ENCODE results near the gene ST6GALNAC6. TPM values are rescaled to one million over a fixed set of nuclear protein-coding genes. Genes with fewer than 3 reads are reported as not detected.

Gene ST6GALNAC6
- total and polyA plus RNA-seq, 9 donors, result 35.9 to 60.6 (median 49.0) TPM

DNA sequence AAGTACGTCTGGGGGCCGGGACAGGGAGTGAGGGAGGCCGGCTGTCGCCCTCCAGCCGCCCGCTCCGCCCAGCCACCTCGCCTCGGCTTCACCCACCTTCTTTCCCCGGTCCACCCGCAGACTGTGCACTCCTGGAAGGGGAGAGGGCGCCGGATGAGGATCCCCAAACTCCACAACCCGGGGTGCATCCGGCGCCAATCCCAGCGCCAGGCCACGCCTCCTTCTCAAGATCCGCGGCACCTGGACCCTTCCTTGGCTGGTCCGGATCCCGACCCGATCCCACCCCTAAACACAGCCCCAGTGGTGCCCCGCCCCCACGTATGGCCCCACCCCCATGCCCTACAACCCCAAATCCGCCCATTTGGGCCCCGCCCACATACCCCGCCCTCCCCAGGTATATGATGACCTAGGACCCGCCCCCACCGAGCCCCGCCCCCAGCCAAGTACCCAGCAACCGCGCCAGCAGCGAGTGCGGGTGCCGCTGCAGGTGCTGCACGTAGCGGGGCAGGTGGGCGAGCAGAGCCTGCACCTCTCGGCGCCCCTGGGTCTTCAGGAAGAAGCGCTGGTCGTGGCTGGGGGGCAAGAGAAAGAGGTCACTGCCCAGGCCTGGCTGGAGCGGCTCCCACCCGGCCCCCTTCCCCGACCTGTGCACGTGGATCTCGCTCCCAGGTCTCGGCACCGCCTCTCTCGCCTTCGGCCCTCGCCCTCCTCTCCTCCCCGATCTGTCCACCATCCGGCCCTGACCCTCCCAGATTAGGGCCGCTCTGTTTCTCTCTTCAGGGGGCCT lies 28.0 kb upstream of the ST6GALNAC6 start:
- peaks cover 29% of the 10 kb centered on the region for H3K4me1 ChIP-seq (ENCODE audit: control insufficient read depth, insufficient read depth, low read length)
- H3K27ac ChIP-seq (ENCODE audit: low read length), result no peak overlapping the region
- no peaks in the 10 kb centered on the region for H3K9me3 ChIP-seq (replicated peaks; ENCODE audit: control insufficient read depth, low read depth, low read length)
- 2% methylated on average over 28 of the region's 56 CpGs for WGBS (ENCODE audit: insufficient coverage)
- no peak overlapping the region for H3K4me3 ChIP-seq (ENCODE audit: low read length)
- H3K27me3 ChIP-seq (ENCODE audit: control insufficient read depth, insufficient read depth, low read length), result peaks cover 55% of the 10 kb centered on the region
- no peak for DNase-seq
- H3K36me3 ChIP-seq (ENCODE audit: control insufficient read depth, insufficient read depth, low read length), result no peaks in the 10 kb centered on the region

DNA sequence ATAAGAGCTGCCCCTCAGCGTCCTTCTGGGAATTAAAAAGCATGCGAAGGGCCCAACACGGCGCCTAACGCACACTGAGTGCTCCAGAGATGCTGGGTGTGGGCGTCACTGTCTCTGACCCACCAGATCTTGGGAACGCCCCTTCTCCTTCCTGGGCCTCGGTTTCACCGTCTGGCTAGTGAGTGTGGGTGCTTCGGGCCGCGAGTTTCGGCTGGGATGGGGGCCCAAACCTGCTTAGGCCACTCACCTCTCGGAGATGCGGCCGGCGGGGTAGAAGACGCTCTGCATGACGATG lies 27.4 kb upstream of the ST6GALNAC6 start:
- Histone ChIP-seq H3K4me1 (ENCODE audit: control insufficient read depth, insufficient read depth, low read length) (peaks cover 32% of the 10 kb centered on the region), H3K9me3 (replicated peaks; ENCODE audit: control insufficient read depth, low read depth, low read length) (no peaks in the 10 kb centered on the region), H3K4me3 (ENCODE audit: low read length) (no peak overlapping the region), H3K27ac (ENCODE audit: low read length) (no peak overlapping the region), H3K36me3 (ENCODE audit: control insufficient read depth, insufficient read depth, low read length) (no peaks in the 10 kb centered on the region), H3K27me3 (ENCODE audit: control insufficient read depth, insufficient read depth, low read length) (peaks cover 58% of the 10 kb centered on the region)
- DNase-seq, result no peak
- 4% methylated on average over 13 of the region's 19 CpGs for WGBS (ENCODE audit: insufficient coverage)

DNA sequence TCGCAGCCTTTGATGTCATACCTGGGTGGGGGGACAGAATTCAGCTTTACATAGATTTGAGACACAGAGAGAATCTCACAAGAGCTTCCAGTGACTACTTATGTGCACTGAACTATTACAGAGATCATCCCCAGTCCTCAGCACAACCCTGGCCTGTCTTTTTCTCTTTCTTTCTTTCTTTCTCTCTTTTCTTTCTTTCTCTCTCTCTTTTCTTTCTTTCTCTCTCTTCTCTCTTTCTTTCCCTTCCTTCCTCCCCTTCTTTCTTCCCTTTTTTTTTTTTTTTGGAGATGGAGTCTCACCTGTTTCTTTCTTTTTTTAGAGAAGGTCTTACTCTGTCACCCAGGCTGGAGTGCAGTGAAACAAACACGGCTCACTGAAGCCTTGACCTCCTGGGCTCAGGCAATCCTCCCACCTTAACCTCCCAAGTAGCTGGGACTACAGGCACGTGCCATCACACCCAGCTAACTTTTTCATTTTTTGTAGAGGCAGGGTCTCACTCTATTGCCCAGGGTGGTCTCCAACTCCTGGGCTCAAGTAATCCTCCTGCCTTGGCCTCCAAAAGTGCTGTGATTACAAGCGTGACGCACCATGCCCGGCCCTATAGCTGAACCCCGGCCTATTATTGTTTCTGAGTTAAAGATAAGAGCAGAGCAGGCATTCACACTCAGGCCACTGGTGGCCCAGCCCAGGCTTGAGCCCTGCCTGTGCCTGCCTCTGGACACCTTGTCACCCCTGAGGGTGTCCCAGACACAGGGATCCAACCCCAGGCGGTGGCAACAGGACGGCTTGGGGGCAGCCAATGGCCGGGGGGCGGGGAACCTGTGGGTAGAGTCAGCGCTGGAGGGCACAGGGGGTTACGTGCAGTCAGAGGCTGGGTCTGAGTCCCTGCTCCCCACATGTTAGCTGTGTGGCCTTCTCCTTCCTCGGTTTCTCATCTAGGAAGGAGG lies 26.8 kb upstream of the ST6GALNAC6 start:
- Histone ChIP-seq H3K4me3 (ENCODE audit: low read length) (no peak overlapping the region), H3K9me3 (replicated peaks; ENCODE audit: control insufficient read depth, low read depth, low read length) (no peaks in the 10 kb centered on the region), H3K27me3 (ENCODE audit: control insufficient read depth, insufficient read depth, low read length) (peaks cover 60% of the 10 kb centered on the region), H3K4me1 (ENCODE audit: control insufficient read depth, insufficient read depth, low read length) (peaks cover 32% of the 10 kb centered on the region), H3K36me3 (ENCODE audit: control insufficient read depth, insufficient read depth, low read length) (no peaks in the 10 kb centered on the region), H3K27ac (ENCODE audit: low read length) (no peak overlapping the region)
- WGBS (ENCODE audit: insufficient coverage), result 57% methylated on average over 11 of the region's 14 CpGs
- DNase-seq, result no peak

DNA sequence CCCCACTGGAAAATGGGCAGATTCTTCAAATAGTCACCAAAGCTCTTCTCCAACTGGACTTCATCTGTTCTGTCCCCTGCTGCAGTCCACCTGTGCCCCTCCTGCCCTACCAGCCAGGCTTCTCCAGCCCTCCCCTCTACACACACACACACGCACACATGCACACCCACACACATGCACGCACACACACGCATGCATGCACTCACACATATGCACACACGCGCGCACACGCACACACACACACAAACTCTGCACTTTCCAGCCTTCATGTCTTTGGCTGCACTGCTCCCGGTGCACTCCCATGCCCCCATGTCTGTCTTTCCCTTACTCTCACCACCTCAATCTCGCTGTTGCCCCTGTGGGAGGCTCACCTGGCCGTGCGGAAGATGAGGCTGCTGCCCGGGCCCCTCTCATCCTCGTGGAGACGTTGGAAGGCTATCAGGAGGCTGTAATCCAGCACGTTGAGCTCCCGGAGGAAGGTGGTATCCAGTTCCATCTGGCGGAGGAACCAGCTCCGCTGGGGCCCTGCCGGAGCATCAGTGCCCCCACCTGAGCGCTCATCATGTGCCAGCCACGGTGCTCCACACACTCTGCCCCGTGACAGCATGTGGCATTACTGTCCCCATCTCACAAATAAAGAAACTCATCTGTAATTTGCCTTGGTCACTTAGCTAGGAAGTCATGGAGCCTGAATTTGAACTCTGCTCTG lies 25.5 kb upstream of the ST6GALNAC6 start:
- H3K27me3 ChIP-seq (ENCODE audit: control insufficient read depth, insufficient read depth, low read length), result peaks cover 59% of the 10 kb centered on the region
- no peak overlapping the region for H3K27ac ChIP-seq (ENCODE audit: low read length)
- DNase-seq, result no peak
- H3K9me3 ChIP-seq (replicated peaks; ENCODE audit: control insufficient read depth, low read depth, low read length), result no peaks in the 10 kb centered on the region
- no peak overlapping the region for H3K4me3 ChIP-seq (ENCODE audit: low read length)
- peaks cover 26% of the 10 kb centered on the region for H3K4me1 ChIP-seq (ENCODE audit: control insufficient read depth, insufficient read depth, low read length)
- WGBS (ENCODE audit: insufficient coverage), result 76% methylated on average over 20 of the region's 22 CpGs
- no peaks in the 10 kb centered on the region for H3K36me3 ChIP-seq (ENCODE audit: control insufficient read depth, insufficient read depth, low read length)

DNA sequence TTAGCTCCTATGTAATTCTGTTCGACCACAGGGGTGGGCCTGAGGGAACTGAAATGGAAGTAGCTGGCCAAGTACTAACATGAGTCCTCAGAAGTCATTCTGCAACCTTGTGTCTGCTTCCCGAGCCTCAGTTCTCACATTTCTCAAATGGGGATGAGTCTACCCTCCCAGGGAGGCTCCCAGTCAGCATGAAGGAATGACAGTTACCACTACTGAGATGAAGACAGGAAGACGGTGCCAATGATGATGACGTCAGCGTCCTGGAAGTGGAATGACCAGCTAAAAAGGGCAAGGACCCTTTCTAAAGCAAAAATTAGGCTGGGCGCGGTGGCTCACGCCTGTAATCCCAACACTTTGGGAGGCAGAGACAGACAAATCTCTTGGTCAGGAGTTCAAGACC lies 24.4 kb upstream of the ST6GALNAC6 start:
- no peaks in the 10 kb centered on the region for H3K36me3 ChIP-seq (ENCODE audit: control insufficient read depth, insufficient read depth, low read length)
- H3K4me3 ChIP-seq (ENCODE audit: low read length), result no peak overlapping the region
- no peaks in the 10 kb centered on the region for H3K9me3 ChIP-seq (replicated peaks; ENCODE audit: control insufficient read depth, low read depth, low read length)
- peaks cover 48% of the 10 kb centered on the region for H3K27me3 ChIP-seq (ENCODE audit: control insufficient read depth, insufficient read depth, low read length)
- H3K4me1 ChIP-seq (ENCODE audit: control insufficient read depth, insufficient read depth, low read length), result peaks cover 32% of the 10 kb centered on the region
- 91% methylated on average over 6 of the region's 8 CpGs for WGBS (ENCODE audit: insufficient coverage)
- DNase-seq, result no peak
- no peak overlapping the region for H3K27ac ChIP-seq (ENCODE audit: low read length)

DNA sequence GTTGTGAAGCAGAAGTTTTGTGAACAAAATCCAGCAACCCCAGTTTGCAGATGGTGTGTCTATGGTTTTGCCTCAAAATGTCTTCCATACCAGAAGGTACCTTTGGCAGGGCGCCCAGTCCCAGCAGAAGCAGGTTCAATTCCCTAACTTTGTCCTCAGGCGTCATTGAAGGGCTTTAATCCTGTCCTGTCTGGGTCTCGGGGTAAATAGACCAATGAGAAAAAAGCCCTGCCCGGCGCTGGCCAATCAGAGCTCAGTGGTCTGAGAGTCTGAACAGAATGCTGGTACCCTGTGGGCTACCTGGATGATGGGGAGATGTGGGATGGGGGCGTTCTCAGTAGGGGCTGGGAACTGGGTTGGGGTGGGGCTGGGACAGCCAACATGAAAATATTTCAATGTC lies 23.6 kb upstream of the ST6GALNAC6 start:
- peaks cover 41% of the 10 kb centered on the region for H3K27me3 ChIP-seq (ENCODE audit: control insufficient read depth, insufficient read depth, low read length)
- WGBS (ENCODE audit: insufficient coverage), result 64% methylated on average over 3 of the region's 6 CpGs

DNA sequence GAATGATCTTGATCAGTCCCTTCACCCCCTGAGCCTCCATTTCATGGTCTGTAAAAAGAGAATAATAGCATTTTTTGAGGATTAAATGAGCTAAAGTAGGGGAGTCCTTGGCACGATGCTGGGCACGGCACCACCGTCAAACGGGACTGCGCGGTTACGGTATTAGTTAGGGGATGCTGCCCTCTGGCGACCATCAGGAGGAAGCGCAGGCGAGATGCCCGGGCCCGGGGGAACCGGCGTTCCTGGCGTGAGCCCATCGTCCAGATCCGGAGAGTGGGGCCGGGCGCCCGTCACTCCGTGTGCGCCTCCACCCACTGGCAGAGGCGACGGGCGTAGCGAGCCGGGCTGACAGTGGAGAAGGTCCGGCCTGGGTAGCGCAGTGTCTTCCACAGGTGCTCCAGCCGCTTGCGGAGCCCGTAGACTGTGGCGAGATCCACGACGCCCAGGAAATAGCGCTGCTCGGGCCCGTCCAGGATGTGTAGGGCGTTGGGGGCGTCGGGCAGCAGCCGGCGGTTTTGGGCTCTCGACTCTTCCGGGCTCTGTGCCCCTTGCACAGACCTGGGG lies 22.2 kb upstream of the ST6GALNAC6 start:
- H3K4me1 ChIP-seq (ENCODE audit: control insufficient read depth, insufficient read depth, low read length), result peaks cover 34% of the 10 kb centered on the region
- DNase-seq, result peak; percentile 54

More for the DNA sequence above, 23.6 kb upstream of the ST6GALNAC6 start:
- peaks cover 35% of the 10 kb centered on the region for H3K4me1 ChIP-seq (ENCODE audit: control insufficient read depth, insufficient read depth, low read length)
- no peak for DNase-seq
- no peak overlapping the region for H3K27ac ChIP-seq (ENCODE audit: low read length)
- H3K36me3 ChIP-seq (ENCODE audit: control insufficient read depth, insufficient read depth, low read length), result no peaks in the 10 kb centered on the region
- H3K4me3 ChIP-seq (ENCODE audit: low read length), result no peak overlapping the region
- no peaks in the 10 kb centered on the region for H3K9me3 ChIP-seq (replicated peaks; ENCODE audit: control insufficient read depth, low read depth, low read length)

DNA sequence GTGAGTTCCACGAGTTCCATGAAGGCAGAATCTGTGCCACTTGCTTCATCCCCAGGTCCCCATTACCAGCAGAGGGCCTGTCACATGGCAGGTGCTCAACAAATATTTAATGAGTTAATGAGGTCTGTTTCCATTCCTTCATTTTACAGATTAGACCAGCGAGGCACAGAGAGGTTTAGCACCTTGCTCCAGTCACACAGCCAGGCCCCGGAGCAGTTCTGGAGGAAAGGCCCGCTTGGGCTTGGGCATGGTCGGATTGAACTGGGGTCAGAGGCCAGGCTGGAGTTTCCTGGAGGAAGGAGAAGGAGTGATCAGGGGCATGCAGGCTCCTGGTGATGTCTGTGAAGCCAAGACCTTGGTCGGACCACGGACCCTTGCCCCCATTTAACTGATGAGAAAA lies 21.4 kb upstream of the ST6GALNAC6 start:
- Histone ChIP-seq H3K9me3 (replicated peaks; ENCODE audit: control insufficient read depth, low read depth, low read length) (no peaks in the 10 kb centered on the region), H3K27ac (ENCODE audit: low read length) (no peak overlapping the region), H3K4me3 (ENCODE audit: low read length) (no peak overlapping the region), H3K4me1 (ENCODE audit: control insufficient read depth, insufficient read depth, low read length) (peaks cover 41% of the 10 kb centered on the region), H3K27me3 (ENCODE audit: control insufficient read depth, insufficient read depth, low read length) (peaks cover 20% of the 10 kb centered on the region), H3K36me3 (ENCODE audit: control insufficient read depth, insufficient read depth, low read length) (no peaks in the 10 kb centered on the region)
- DNase-seq, result no peak
- 96% methylated on average over 4 of the region's 7 CpGs for WGBS (ENCODE audit: insufficient coverage)

More for the DNA sequence above, 22.2 kb upstream of the ST6GALNAC6 start:
- H3K36me3 ChIP-seq (ENCODE audit: control insufficient read depth, insufficient read depth, low read length), result no peaks in the 10 kb centered on the region
- WGBS (ENCODE audit: insufficient coverage), result 16% methylated on average over 44 of the region's 45 CpGs
- H3K27me3 ChIP-seq (ENCODE audit: control insufficient read depth, insufficient read depth, low read length), result peaks cover 28% of the 10 kb centered on the region
- no peak overlapping the region for H3K27ac ChIP-seq (ENCODE audit: low read length)
- H3K4me3 ChIP-seq (ENCODE audit: low read length), result no peak overlapping the region
- no peaks in the 10 kb centered on the region for H3K9me3 ChIP-seq (replicated peaks; ENCODE audit: control insufficient read depth, low read depth, low read length)

DNA sequence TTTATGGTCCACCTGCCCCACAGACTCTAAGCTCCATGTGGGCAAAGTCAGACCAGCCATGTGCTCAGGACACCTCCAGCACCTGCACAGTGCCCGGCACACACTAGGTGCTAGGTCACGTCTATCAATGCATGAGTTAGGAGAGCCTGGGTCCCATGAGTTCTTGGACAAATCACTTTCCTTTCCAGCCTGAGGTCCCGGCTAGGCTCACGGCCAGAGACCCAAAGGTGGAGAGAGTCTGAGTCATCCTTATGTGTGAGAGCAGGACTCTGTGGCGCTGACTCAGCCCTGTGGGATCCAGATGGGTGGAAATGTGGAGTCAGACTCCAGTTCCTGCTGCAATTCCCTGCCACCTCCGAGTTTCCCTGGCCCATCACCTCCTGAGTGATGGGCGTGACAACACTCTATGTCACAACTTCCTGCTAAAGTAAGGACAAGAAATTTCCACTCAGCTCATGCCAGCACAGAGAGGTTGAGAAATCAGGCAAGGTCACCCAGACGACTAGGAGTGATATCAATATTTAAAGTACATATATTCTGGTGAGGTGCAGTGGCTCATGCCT lies 19.9 kb upstream of the ST6GALNAC6 start:
- Histone ChIP-seq H3K36me3 (ENCODE audit: control insufficient read depth, insufficient read depth, low read length) (peaks cover 5% of the 10 kb centered on the region), H3K4me3 (ENCODE audit: low read length) (no peak overlapping the region), H3K4me1 (ENCODE audit: control insufficient read depth, insufficient read depth, low read length) (peaks cover 49% of the 10 kb centered on the region), H3K9me3 (replicated peaks; ENCODE audit: control insufficient read depth, low read depth, low read length) (no peaks in the 10 kb centered on the region), H3K27ac (ENCODE audit: low read length) (peak overlapping the region; percentile 29), H3K27me3 (ENCODE audit: control insufficient read depth, insufficient read depth, low read length) (peaks cover 10% of the 10 kb centered on the region)
- WGBS (ENCODE audit: insufficient coverage), result 20% methylated on average over 1 of the region's 8 CpGs
- peak; percentile 69 for DNase-seq

Measured in muscle of leg (tissue), 11 donors.